ENCODE measurements around the gene DNAI2. TPM values are rescaled to one million over a fixed set of nuclear protein-coding genes. Genes with fewer than 3 reads are reported as not detected.

The DNAI2 gene
- polyA plus RNA-seq, 2 of the 4 experiments (the other 2 are of a cell fraction): not detected

GRCh38 chr17:74325743-74326379 is 51.8 kb downstream of the DNAI2 start, which contains the start of gene KIF19:
Gene KIF19, plus strand, starts transcription at chr17:74326226. Its CDS starts 124 bp downstream, at chr17:74326350.
- H3K4me3 ChIP-seq: 0 out of 3 replicates have a peak within 1 kb of the TSS, but pooled peaks have one; percentile 15
- DNase-seq (ENCODE audit: low read depth in 1 of 2, low spot score in 1 of 2): no peak
- H3K9me3 ChIP-seq: no peaks in the 10 kb centered on the region
- CTCF ChIA-PET: no interaction called here
- H3K27ac ChIP-seq: no peak within 1 kb of the TSS
- POLR2A ChIA-PET: no interaction called here
- FAIRE-seq: no peak
- WGBS (ENCODE audit: missing lambda C conversion rate): 49% methylated on average over 49 of the region's 73 CpGs
- peak in 1 of 2 experiments; percentile 52; a peak in 3 of 6 replicates for ATAC-seq
- H3K4me2 ChIP-seq: peak within 1 kb of the TSS; percentile 71
- peaks cover 6% of the 10 kb centered on the region; the same call in 1 of the 3 replicates for H3K4me1 ChIP-seq
- TF ChIP-seq MYC (IDR thresholded peaks at IDR 0.05; ENCODE audit: borderline replicate concordance, low read length) (no peak), REST (IDR thresholded peaks at IDR 0.05) (no peak), FOXS1 (CRISPR knock-in tag; IDR thresholded peaks at IDR 0.05) (no peak), POLR2A (IDR thresholded peaks at IDR 0.05; ENCODE audit: low read length) (no peak), KDM1A (IDR thresholded peaks at IDR 0.05; ENCODE audit: low read depth) (no peak), MAX (IDR thresholded peaks at IDR 0.05) (no peak), NR3C1 (IDR thresholded peaks at IDR 0.05) (no peak), ZNF302 (CRISPR knock-in tag; IDR thresholded peaks at IDR 0.05) (no peak), NPAS2 (CRISPR knock-in tag; IDR thresholded peaks at IDR 0.05; ENCODE audit: borderline replicate concordance) (no peak)

DNA sequence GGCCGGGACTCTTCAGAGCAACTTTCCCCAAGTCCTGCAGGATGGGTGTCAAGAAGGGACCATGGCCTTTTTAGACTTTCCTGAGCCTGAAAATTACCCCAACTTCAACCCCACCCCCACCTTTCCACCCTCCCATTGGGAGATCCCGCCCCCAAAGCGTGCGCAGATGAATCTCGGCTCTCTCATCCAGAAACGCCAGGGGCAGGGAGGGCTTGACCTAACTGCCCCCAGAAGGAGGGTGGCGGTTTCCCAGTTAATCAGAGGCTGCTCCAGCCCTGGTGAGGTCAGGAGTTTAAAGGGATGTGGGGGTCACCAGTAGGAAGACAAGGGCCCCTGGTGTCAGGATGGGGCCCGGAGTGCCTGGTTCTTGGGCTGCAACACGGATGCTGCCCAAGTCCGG is 52.5 kb downstream of the DNAI2 start:
- Histone ChIP-seq H3K4me2 (peak overlapping the region; percentile 71), H3K9me3 (no peaks in the 10 kb centered on the region), H3K4me1 (peaks cover 6% of the 10 kb centered on the region; the same call in 1 of the 3 replicates), H3K4me3 (no peak overlapping the region), H3K27ac (no peak overlapping the region)
- TF ChIP-seq, protein P1, sequence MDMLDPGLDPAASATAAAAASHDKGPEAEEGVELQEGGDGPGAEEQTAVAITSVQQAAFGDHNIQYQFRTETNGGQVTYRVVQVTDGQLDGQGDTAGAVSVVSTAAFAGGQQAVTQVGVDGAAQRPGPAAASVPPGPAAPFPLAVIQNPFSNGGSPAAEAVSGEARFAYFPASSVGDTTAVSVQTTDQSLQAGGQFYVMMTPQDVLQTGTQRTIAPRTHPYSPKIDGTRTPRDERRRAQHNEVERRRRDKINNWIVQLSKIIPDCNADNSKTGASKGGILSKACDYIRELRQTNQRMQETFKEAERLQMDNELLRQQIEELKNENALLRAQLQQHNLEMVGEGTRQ (IDR thresholded peaks at IDR 0.05): no peak
- TF ChIP-seq EP300 (IDR thresholded peaks at IDR 0.05): no peak
- no peak for TF ChIP-seq MAZ (IDR thresholded peaks at IDR 0.05; ENCODE audit: borderline replicate concordance, low read depth, low read length)
- no peak for TF ChIP-seq KDM1A (IDR thresholded peaks at IDR 0.05; ENCODE audit: low read depth)
- no peak for TF ChIP-seq ZFP36 (IDR thresholded peaks at IDR 0.05; ENCODE audit: borderline replicate concordance, partially characterized antibody)
- no peak for TF ChIP-seq TFCP2L1 (CRISPR knock-in tag; IDR thresholded peaks at IDR 0.05)
- TF ChIP-seq, protein P2, sequence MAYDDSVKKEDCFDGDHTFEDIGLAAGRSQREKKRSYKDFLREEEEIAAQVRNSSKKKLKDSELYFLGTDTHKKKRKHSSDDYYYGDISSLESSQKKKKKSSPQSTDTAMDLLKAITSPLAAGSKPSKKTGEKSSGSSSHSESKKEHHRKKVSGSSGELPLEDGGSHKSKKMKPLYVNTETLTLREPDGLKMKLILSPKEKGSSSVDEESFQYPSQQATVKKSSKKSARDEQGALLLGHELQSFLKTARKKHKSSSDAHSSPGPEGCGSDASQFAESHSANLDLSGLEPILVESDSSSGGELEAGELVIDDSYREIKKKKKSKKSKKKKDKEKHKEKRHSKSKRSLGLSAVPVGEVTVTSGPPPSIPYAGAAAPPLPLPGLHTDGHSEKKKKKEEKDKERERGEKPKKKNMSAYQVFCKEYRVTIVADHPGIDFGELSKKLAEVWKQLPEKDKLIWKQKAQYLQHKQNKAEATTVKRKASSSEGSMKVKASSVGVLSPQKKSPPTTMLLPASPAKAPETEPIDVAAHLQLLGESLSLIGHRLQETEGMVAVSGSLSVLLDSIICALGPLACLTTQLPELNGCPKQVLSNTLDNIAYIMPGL (CRISPR knock-in tag; IDR thresholded peaks at IDR 0.05; ENCODE audit: borderline replicate concordance): no peak
- TF ChIP-seq MAFK (IDR thresholded peaks at IDR 0.05; ENCODE audit: partially characterized antibody): no peak
- TF ChIP-seq EHF (CRISPR knock-in tag; IDR thresholded peaks at IDR 0.05): no peak
- TF ChIP-seq EHMT2 (IDR thresholded peaks at IDR 0.05; ENCODE audit: low read depth): no peak
- TF ChIP-seq SREBF2 (IDR thresholded peaks at IDR 0.05): no peak
- TF ChIP-seq HDAC2 (IDR thresholded peaks at IDR 0.05): no peak
- TF ChIP-seq, protein P3, sequence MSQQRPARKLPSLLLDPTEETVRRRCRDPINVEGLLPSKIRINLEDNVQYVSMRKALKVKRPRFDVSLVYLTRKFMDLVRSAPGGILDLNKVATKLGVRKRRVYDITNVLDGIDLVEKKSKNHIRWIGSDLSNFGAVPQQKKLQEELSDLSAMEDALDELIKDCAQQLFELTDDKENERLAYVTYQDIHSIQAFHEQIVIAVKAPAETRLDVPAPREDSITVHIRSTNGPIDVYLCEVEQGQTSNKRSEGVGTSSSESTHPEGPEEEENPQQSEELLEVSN (IDR thresholded peaks at IDR 0.05; ENCODE audit: borderline replicate concordance, low read depth): no peak
- TF ChIP-seq POLR2A (IDR thresholded peaks at IDR 0.05; ENCODE audit: low read length): no peak
- TF ChIP-seq ZC3H11A (IDR thresholded peaks at IDR 0.05): no peak
- POLR2A ChIA-PET: no interaction called here
- WGBS (ENCODE audit: missing lambda C conversion rate): 83% methylated on average over 7 of the region's 10 CpGs
- CTCF ChIA-PET: interaction anchor here (1.6 kb wide), 1 partner anchor 26 kb away, joined by 5 read pairs; no protein-coding TSS in a partner anchor
- ATAC-seq: no peak
- DNase-seq (ENCODE audit: low read depth in 1 of 2, low spot score in 1 of 2): no peak
- no peak for FAIRE-seq
